ENCODE results near the gene YBX2.

Gene YBX2

GRCh38 chr17:7343250-7343649, 48.8 kb upstream of the YBX2 start:
- Histone ChIP-seq H3K9me3 (ENCODE audit: control insufficient read depth, insufficient read depth, low read depth, low read length) (no peaks in the 10 kb centered on the region), H3K36me3 (ENCODE audit: control insufficient read depth in 2 of 2, insufficient read depth in 1 of 2, low read length in 2 of 2) (no peaks in the 10 kb centered on the region), H3K4me1 (ENCODE audit: control insufficient read depth, insufficient read depth, low read length) (no peaks in the 10 kb centered on the region), H3K27ac (ENCODE audit: extremely low read depth, low read depth, low read length) (no peak overlapping the region), H3K4me3 (ENCODE audit: low read depth, low read length) (no peak overlapping the region)
- ChIA-PET POLR2A (interaction anchor here (3.2 to 5.6 kb wide), 2 partner anchors 13 to 62 kb away, joined by 14 to 35 read pairs; partner anchors contain the start of genes NEURL4 and SLC2A4), CTCF (interaction anchor here (0.6 to 5.8 kb wide), 8 partner anchors 10 to 315 kb away, joined by 3 to 50 read pairs (median 4); partner anchors contain the start of genes NEURL4 and SLC2A4)
- no peak for TF ChIP-seq ZNF518A (tag by site-specific recombination; conservative IDR thresholded peaks at IDR 0.05; ENCODE audit: low read depth)
- TF ChIP-seq KLF16 (tag by site-specific recombination; IDR thresholded peaks at IDR 0.05): no peak
- no peak for TF ChIP-seq ZNF837 (tag by site-specific recombination; IDR thresholded peaks at IDR 0.05)
- no peak for TF ChIP-seq ZNF488 (tag by site-specific recombination; IDR thresholded peaks at IDR 0.05)
- no peak for TF ChIP-seq ZNF560 (tag by site-specific recombination; IDR thresholded peaks at IDR 0.05; ENCODE audit: borderline replicate concordance)

- Histone ChIP-seq H3K4me3 (ENCODE audit: low read depth, low read length) (no peak overlapping the region), H3K9me3 (ENCODE audit: control insufficient read depth, insufficient read depth, low read depth, low read length) (no peaks in the 10 kb centered on the region), H3K4me1 (ENCODE audit: control insufficient read depth, insufficient read depth, low read length) (no peaks in the 10 kb centered on the region), H3K36me3 (ENCODE audit: control insufficient read depth in 2 of 2, insufficient read depth in 1 of 2, low read length in 2 of 2) (no peaks in the 10 kb centered on the region), H3K27ac (ENCODE audit: extremely low read depth, low read depth, low read length) (no peak overlapping the region)
- CTCF ChIA-PET: interaction anchor here (0.7 to 5.8 kb wide), 4 partner anchors 12 to 296 kb away, joined by 3 to 29 read pairs (median 6); partner anchors contain the start of genes NEURL4 and SLC2A4
- TF ChIP-seq ZNF561 (tag by site-specific recombination; IDR thresholded peaks at IDR 0.05; ENCODE audit: borderline replicate concordance): no peak
- TF ChIP-seq HOXD13 (CRISPR knock-in tag; IDR thresholded peaks at IDR 0.05; ENCODE audit: borderline replicate concordance): no peak
- no peak for TF ChIP-seq ZNF138 (tag by site-specific recombination; IDR thresholded peaks at IDR 0.05; ENCODE audit: borderline replicate concordance)
- no peak for TF ChIP-seq ZNF692 (tag by site-specific recombination; IDR thresholded peaks at IDR 0.05)
- TF ChIP-seq ZNF114 (tag by site-specific recombination; IDR thresholded peaks at IDR 0.05): no peak
- no peak for TF ChIP-seq IKZF3 (tag by site-specific recombination; IDR thresholded peaks at IDR 0.05)
- no peak for TF ChIP-seq ZNF366 (tag by site-specific recombination; conservative IDR thresholded peaks at IDR 0.05)
- TF ChIP-seq ZIC2 (tag by site-specific recombination; IDR thresholded peaks at IDR 0.05): no peak
- TF ChIP-seq ZNF777 (tag by site-specific recombination; IDR thresholded peaks at IDR 0.05; ENCODE audit: borderline replicate concordance): no peak
- TF ChIP-seq ZNF580 (tag by site-specific recombination; IDR thresholded peaks at IDR 0.05): no peak
- no peak for TF ChIP-seq ZBTB7A (tag by site-specific recombination; IDR thresholded peaks at IDR 0.05; ENCODE audit: low read depth)
- no peak for TF ChIP-seq ZNF184 (tag by site-specific recombination; IDR thresholded peaks at IDR 0.05)
- no peak for TF ChIP-seq ZNF214 (tag by site-specific recombination; IDR thresholded peaks at IDR 0.05; ENCODE audit: borderline replicate concordance)
- TF ChIP-seq ZNF623 (tag by site-specific recombination; IDR thresholded peaks at IDR 0.05): no peak
- TF ChIP-seq KLF8 (tag by site-specific recombination; IDR thresholded peaks at IDR 0.05): no peak
- no peak for TF ChIP-seq BCL11B (tag by site-specific recombination; IDR thresholded peaks at IDR 0.05; ENCODE audit: low read depth)
- no peak for TF ChIP-seq GFI1B (tag by site-specific recombination; IDR thresholded peaks at IDR 0.05)
- POLR2A ChIA-PET: interaction anchor here (5.6 kb wide), 1 partner anchor 12 kb away, joined by 35 read pairs; the partner anchor contains the start of gene NEURL4
Measured at GRCh38 chr17:7341842-7342241, 47.4 kb upstream of the YBX2 start.

Data from HEK293 (cell line).